Stimulated activated CD8-positive, alpha-beta memory T cell treated with anti-CD3 and anti-CD28 coated beads, Interleukin-2, amount 100 ng/mL, for 1 hour (primary cell): ENCODE data around the gene CHN2.

ENCODE experiments used
- DNase-seq, 2 donors: peaks; one replicate each; pipeline ENCODE4 v3.0.0-alpha.2; 2020; ENCODE audit warnings: low read depth in 2 of 2

The CHN2 gene

GRCh38 chr7:29467193-29467926, 272.8 kb downstream of the CHN2 start:
- no peak for DNase-seq

- no peak for DNase-seq
Observed at GRCh38 chr7:29468196-29468595, 273.6 kb downstream of the CHN2 start.

- DNase-seq = no peak
Observed at GRCh38 chr7:29469281-29469680, 274.7 kb downstream of the CHN2 start.

- no peak for DNase-seq
Observed at GRCh38 chr7:29469976-29470557, 275.5 kb downstream of the CHN2 start.

DNA sequence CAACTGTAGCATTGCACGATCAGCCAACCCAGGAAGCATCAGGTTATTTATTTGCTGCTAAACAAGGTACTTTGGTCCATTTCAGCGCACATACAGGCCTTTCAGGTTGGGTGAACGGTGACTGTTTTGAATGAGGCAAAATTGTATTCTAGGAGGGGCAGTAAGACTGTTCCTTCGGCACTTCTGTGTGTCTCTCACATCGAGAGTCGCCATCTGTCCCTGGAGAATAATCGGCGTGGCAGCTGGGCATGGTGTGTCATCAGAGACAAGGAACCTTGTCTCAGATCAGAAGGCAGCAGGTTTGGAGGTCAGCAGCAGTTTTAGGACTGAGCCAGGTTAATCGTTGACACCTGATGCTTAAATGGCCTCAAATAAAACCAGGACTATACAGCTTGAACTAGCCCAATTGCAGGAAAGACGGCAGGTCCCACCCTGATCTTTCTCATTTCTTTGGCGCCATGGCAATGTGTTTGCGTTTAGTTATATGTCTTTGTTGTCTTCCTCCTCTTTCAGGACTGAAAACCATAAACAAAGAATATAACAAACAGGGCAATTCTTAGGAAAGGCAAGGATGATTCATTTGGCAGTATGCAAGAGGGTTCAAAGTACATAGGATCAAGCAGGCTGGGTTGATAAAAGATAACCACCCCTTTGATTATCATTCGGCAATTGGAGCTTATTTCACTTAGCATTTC, 277.0 kb downstream of the CHN2 start:
- no peak for DNase-seq

DNA sequence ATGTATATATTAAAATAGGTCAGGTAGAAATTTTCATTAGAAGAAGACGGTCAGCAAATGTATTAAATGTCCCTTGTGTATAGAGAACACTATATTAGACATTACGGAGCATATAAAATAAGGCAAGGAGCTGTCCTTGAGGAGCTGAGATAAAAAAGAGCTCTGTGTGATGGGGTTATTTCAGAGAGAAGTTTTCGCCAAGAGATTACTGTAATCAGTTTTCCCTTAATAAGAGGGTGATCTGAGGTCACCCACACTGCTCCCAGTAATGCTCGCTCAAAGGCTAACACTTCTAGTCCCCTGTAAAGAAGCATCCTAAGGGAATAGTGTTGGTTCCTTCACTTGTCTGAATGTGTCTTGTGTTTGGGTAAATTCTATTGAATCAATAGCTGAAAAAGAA, 282.3 kb downstream of the CHN2 start:
- DNase-seq = no peak

DNA sequence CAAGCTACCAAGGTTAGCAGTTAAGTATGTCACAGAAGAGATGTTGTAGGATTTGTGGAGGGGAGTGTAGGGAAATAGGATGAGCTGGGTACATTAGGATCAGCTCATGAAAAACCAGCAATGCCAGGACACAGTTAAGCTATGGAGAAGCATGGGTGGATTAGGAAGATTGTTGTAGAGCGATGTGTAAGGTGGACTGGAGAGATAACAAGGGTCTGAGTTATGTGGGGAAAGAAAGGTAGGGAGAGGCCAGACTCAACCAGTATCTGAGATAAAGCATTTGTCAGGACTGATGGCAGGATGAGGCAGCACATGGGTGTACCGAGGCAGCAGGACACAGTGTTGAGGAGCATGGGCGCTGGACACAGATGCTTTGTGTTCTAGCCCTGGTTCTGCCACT, 283.7 kb downstream of the CHN2 start:
- DNase-seq = no peak

DNA sequence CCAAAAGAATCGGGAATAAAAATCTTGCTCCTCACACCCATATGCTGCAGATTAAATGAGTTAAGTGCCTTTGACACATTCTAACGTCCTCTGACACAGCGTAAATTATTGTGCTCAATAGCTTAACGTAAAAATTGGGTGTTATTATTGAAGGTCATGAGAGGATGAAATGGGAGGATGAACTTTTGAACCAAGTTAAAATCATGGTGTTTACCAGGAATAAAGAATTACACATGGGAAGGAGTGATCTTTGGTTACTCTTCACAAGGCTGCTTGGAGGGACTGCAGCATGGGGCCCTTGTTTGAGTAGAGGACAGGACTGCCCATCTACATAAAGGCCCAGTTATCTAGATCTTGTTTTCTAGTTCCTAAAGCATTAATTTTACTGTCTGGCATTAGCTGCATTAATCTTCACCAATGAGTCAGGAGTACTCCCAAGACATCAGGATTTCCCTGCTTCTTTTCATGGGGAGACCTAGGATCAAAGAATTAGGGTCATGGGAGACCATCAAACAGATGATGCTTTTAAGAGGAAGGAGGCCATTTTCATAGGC, 284.2 kb downstream of the CHN2 start:
- DNase-seq = no peak

DNA sequence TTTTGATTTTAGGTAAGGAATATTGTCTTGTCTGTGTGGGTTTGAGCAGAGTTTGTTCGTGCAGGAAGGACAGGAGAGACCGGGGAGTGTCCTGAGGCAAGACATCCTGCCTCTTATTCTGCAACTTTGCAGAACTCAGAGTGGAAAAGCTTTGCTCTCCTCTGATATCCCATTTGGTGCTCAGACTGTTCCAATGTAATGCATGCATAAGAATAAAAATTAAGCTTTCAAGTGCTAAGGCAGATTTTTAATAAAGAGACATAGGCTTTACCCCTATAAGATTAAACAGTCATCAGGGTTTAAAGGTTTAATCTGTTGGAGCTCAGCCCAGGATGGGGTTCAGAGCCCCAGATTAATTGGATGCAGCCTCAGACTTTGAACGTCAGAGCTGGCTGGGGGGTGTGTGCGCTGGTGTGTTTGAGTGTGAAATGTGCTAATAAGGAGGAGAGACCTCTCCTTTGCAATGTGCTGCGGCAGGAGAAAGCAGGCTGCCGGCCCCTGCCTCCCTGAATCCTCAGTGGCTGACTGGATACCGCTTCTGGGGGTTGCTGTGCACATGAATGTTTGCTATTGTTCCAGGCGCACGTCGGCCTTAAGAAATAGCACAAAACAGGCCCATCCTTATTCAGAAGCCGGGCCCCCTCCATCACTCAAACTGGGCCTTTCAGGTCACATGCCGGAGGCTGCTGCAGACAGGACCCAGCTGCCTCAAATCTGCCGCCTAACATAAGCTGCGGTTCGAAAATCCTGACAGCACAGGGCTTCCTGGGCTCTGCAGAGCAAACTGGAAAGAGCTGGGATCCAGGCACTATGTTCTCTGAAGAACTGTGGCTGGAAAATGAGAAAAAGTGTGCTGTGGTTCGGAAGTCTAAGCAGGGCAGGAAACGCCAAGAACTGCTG, 285.0 kb downstream of the CHN2 start:
- no peak for DNase-seq

DNA sequence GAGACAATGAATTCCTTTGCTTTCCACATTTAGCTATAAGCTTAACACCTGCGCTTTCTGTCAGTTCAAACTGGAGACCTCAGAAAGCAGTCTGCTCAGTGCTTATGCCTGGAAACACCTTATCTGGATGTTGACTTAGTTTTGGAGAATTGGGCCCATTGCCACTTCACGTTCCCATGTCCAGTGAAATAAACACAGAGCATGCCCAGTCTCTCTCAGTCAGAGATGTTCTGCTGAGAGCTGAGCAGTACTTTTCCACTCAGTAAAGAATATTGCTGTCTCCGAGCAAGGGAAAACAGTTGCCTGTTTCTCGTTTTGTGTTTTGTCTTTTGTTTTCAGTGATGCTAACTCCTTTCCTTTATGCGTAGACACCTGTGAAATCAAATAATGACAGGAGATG, 285.9 kb downstream of the CHN2 start:
- no peak for DNase-seq

- no peak for DNase-seq
Observed at GRCh38 chr7:29480934-29481651, 286.5 kb downstream of the CHN2 start.

DNA sequence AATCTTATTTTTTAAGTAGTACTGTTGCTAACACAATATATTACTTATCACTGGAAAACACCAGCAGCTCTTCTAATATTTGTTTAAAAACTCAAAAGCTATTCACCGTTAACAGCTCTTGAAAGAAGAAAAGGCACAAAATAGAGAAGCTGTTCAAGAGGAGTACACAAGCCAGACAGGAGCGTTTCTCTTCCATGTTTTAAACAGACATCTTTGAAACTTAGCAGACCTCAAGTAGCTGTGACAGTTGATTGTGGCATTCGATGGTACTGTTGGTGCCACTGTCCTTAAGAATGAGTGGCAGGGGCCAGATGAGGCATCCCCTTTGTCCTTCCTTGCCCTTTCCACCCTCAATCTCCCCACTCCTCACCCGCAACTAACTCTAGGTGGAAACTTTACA, 287.5 kb downstream of the CHN2 start:
- DNase-seq = no peak

DNA sequence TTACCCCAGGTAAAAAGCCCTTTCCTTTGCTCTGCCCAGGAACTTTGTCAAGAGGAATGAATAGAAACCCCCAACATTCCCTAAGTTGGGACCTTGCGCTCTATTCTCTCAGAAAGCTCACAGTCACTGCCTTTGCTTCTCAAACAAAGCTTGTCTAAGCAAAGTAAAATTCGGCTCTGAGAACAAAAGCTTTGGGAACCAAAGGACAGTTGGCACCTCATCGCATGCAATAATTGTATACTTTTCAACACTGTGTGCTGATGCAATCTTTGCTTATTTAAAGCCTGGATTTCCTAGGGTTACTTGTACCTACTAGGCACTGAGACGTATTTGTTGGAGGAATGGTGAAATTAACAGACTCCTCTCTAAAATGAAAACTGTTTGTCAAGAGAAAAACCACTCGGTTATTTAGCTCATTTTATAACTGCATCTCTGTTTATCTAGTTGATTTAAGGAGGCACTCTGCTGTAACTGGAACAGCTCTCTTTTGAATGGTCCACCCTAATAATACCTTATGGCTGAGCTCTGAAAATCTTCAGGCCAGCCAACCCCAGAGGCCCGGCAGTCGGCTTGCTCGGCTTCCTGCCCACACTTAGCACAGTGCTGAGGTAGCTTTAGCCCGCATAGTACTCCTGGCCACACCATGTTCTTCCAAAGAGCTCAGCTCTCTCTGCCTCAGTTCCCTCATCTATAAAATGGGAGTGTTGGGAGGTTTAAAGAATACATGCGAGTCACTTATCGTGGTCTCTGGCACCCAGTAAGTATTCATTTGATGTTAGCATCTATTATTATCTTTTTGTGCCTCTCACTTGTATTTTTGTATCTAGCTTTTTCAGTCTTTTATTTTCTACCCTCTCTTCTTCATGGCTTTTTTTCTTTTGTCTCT, 288.9 kb downstream of the CHN2 start:
- DNase-seq = no peak

GRCh38 chr7:29484280-29484679, 289.7 kb downstream of the CHN2 start:
- DNase-seq = no peak

GRCh38 chr7:29485339-29486190, 291.0 kb downstream of the CHN2 start:
- no peak for DNase-seq

DNA sequence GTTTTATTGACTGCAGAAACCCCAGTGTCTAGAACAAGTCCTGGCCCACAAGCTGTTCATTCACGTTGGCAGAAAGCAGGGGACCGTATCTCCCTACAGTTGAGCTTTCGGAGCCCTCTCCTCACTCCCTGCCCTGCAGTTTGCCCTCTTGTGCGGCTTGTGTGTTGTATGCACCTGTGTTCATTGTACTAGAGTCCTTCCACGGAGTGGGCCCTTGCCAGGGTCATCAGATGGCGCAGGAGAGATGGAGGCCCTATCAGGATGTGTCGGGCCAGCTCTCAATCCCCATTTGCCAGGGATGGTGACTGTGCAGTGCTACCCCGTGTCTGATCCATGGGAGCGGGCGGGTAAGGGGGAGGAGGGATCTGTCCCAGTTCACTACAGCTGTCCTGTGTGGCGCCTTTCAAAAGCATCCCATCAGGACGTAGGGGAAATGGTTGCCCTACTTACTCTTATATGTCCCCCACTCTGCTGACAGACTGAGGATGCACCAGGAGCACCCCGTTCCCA, 291.7 kb downstream of the CHN2 start:
- no peak for DNase-seq

DNA sequence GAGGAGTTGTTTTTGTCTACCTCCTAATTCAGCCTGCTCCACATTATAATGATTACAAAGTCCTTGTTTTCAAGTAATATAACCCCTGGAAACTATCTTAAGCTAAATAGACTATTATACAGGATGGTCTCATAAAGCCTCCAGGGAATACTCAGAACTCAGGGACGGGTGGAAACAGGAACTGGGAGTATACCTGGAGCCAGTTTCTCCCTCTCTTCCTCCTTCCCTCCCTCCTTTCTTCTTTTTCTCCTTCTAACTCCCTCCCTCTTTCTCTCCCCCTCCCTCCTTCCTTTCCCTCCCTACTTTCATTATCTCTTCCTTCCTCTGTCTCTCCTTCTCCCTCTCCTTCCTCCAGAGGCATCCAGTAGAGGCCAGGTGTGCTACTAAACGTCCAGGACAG, 292.8 kb downstream of the CHN2 start:
- no peak for DNase-seq

- DNase-seq = no peak
Observed at GRCh38 chr7:29488203-29488970, 293.8 kb downstream of the CHN2 start.
